Panc1 (cell line): ENCODE results near the gene UGT1A7. TPM values are rescaled to one million over a fixed set of nuclear protein-coding genes. Genes with fewer than 3 reads are reported as not detected.

Experiments
- ATAC-seq: fragments of 200-7000 bp; cut with Tn5 transposase; 2 replicates; pipeline ENCODE4 v1.9.1; 2020; ENCODE audit warnings: mild to moderate bottlenecking, moderate library complexity
- BruUV-seq: library from RNA; stranded (reverse); fragments of 400-500 nt; replicated peaks from 2 replicates; lab custom pipeline; 2021; lab: Mats Ljungman, UMichigan
- CTCF ChIA-PET: fragments of 300-600 bp; sonication (Branson Sonifier 250); formaldehyde crosslinking; loops from one replicate; lab custom pipeline; 2022; ENCODE audit warnings: antibody characterized with exemption; lab: Charles Lee
- POLR2A ChIA-PET: fragments of 300-600 bp; sonication (Branson Sonifier 250); formaldehyde crosslinking; loops from one replicate; lab custom pipeline; 2022; ENCODE audit warnings: antibody characterized with exemption; lab: Charles Lee
- DNase-seq: peaks from one replicate; pipeline ENCODE4 v3.0.0-alpha.2; 2010; ENCODE audit warnings: low read depth, low spot score
- H3K27ac ChIP-seq: 2 replicates; pipeline ENCODE4 v1.5.1; 2011; ENCODE audit warnings: mild to moderate bottlenecking, low read length, inconsistent platforms
- H3K27me3 ChIP-seq: fragments of 200-500 bp; sonication (Bioruptor generic); 2 replicates; pipeline ENCODE4 v1.6.0; 2014; ENCODE audit warnings: low read length, inconsistent platforms; ENCODE audit not compliant: control insufficient read depth, insufficient read depth
- H3K36me3 ChIP-seq: fragments of 200-500 bp; sonication (Bioruptor generic); 2 replicates; pipeline ENCODE4 v1.5.1; 2014; ENCODE audit warnings: inconsistent platforms, mild to moderate bottlenecking, low read length, moderate library complexity; ENCODE audit not compliant: control insufficient read depth, insufficient read depth
- H3K4me1 ChIP-seq: 2 replicates; pipeline ENCODE4 v1.5.1; 2011; ENCODE audit warnings: inconsistent platforms, mild to moderate bottlenecking, low read length, moderate library complexity; ENCODE audit not compliant: control insufficient read depth, insufficient read depth
- H3K4me3 ChIP-seq, 2 experiments: 2 replicates each; pipeline ENCODE4 v1.5.1; 2011 to 2012; ENCODE audit warnings: low read depth in 2 of 2, low read length in 2 of 2, mild to moderate bottlenecking in 2 of 2, inconsistent platforms in 1 of 2, moderate library complexity in 1 of 2
- H3K9me3 ChIP-seq: fragments of 200-500 bp; sonication (Bioruptor generic); 2 replicates; pipeline ENCODE4 v1.5.1; 2014; ENCODE audit warnings: low read depth, mild to moderate bottlenecking, inconsistent platforms, low read length, moderate library complexity; ENCODE audit not compliant: control insufficient read depth, insufficient read depth
- CTCF ChIP-seq: fragments of 450-650 bp; IDR thresholded peaks from 2 replicates; pipeline ENCODE4 v1.5.1; 2017; ENCODE audit warnings: mild to moderate bottlenecking
- POLR2AphosphoS5 ChIP-seq: IDR thresholded peaks from 2 replicates; pipeline ENCODE4 v1.6.1; 2012; ENCODE audit warnings: mild to moderate bottlenecking, low read depth, low read length, moderate library complexity
- SIN3A ChIP-seq: IDR thresholded peaks from 2 replicates; pipeline ENCODE4 v1.6.1; 2012; ENCODE audit warnings: low read depth, mild to moderate bottlenecking, low read length, moderate library complexity, borderline replicate concordance; ENCODE audit not compliant: insufficient read depth
- TCF7L2 ChIP-seq: IDR thresholded peaks from 2 replicates; pipeline ENCODE4 v1.6.1; 2011; ENCODE audit warnings: mild to moderate bottlenecking, low read depth, low read length, inconsistent platforms
- in situ Hi-C: cut with HindIII; loops from 2 replicates; pipeline ENCODE4 v1.10.0; 2016; ENCODE audit warnings: low sequenced_read_pairs, low pct_unique_long_range_greater_than_20kb
- intact Hi-C: fragments of 100-400 bp; cut with micrococcal nuclease; formaldehyde crosslinking; loops from one replicate; pipeline ENCODE4 v1.10.0; 2022; ENCODE audit not compliant: unreplicated experiment
- total RNA-seq: library from RNA; stranded (reverse); gene quantifications from one replicate; pipeline ENCODE4 v1.2.1, GENCODE V29; 2021; ENCODE audit not compliant: unreplicated experiment
- TF ChIP-seq, protein P1 (sequence below), 2 experiments: IDR thresholded peaks; 2 replicates each; pipeline ENCODE4 v1.6.1; 2011 to 2012; ENCODE audit warnings: low read depth in 2 of 2, control low read depth in 1 of 2, low read length in 1 of 2, mild to moderate bottlenecking in 1 of 2, moderate library complexity in 1 of 2; ENCODE audit not compliant: insufficient read depth in 1 of 2

UGT1A7 gene
- total RNA-seq, 1 experiment from 2014 or later: not detected

- ATAC-seq (no peak), DNase-seq (no peak)
- ChIA-PET CTCF (interaction anchor here (0.6 kb wide), 1 partner anchor 12 kb away, joined by 3 read pairs; no protein-coding TSS in a partner anchor), POLR2A (no interaction called here)
- TF ChIP-seq SIN3A: no peak
- no peak for TF ChIP-seq CTCF
- TF ChIP-seq, protein P1, sequence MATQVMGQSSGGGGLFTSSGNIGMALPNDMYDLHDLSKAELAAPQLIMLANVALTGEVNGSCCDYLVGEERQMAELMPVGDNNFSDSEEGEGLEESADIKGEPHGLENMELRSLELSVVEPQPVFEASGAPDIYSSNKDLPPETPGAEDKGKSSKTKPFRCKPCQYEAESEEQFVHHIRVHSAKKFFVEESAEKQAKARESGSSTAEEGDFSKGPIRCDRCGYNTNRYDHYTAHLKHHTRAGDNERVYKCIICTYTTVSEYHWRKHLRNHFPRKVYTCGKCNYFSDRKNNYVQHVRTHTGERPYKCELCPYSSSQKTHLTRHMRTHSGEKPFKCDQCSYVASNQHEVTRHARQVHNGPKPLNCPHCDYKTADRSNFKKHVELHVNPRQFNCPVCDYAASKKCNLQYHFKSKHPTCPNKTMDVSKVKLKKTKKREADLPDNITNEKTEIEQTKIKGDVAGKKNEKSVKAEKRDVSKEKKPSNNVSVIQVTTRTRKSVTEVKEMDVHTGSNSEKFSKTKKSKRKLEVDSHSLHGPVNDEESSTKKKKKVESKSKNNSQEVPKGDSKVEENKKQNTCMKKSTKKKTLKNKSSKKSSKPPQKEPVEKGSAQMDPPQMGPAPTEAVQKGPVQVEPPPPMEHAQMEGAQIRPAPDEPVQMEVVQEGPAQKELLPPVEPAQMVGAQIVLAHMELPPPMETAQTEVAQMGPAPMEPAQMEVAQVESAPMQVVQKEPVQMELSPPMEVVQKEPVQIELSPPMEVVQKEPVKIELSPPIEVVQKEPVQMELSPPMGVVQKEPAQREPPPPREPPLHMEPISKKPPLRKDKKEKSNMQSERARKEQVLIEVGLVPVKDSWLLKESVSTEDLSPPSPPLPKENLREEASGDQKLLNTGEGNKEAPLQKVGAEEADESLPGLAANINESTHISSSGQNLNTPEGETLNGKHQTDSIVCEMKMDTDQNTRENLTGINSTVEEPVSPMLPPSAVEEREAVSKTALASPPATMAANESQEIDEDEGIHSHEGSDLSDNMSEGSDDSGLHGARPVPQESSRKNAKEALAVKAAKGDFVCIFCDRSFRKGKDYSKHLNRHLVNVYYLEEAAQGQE (IDR thresholded peaks at IDR 0.05; ENCODE audit: insufficient read depth in 1 of 2, low read depth in 2 of 2, low read length in 1 of 2): no peak
- no peak for TF ChIP-seq TCF7L2
- TF ChIP-seq POLR2AphosphoS5: no peak
- Histone ChIP-seq H3K4me1 (no peaks in the 10 kb centered on the region), H3K27me3 (peaks cover 4% of the 10 kb centered on the region; the same call in 1 of the 2 replicates), H3K27ac (no peak overlapping the region), H3K9me3 (no peaks in the 10 kb centered on the region), H3K36me3 (no peaks in the 10 kb centered on the region), H3K4me3 (no peak overlapping the region)
- no TSS peak for BruUV-seq
- intact Hi-C loops: no loop called here
- in situ Hi-C loops: no loop called here
Measured at GRCh38 chr2:233761040-233761769, 79.5 kb downstream of the UGT1A7 start.

DNA sequence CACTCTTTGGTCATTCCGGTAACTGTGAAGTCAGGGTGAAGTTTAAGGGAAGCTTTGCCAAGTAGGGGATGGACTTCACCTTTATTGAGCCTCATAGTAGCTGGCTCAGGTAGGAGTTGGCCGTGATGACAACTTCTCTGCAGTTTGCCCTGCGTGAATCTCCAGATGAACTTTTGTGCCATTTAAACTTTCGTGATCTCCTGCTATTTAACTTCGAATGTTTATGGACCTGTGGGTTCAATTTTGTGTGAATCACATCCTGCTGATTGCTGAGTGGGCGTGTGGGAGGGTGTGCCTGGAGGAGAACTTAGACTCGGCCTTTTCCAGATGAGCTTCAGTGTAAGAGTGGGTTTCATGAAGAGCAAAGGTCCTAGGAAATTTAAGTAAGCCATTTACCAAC, 82.6 kb downstream of the UGT1A7 start:
- no TSS peak for BruUV-seq

More for the DNA sequence above, 82.6 kb downstream of the UGT1A7 start:
- H3K27me3 ChIP-seq: peaks cover 4% of the 10 kb centered on the region; the same call in 1 of the 2 replicates
- in situ Hi-C loops (no loop called here), intact Hi-C loops (no loop called here)
- H3K4me1 ChIP-seq: no peaks in the 10 kb centered on the region
- CTCF ChIA-PET: no interaction called here
- H3K27ac ChIP-seq: no peak overlapping the region
- no peak overlapping the region for H3K4me3 ChIP-seq
- DNase-seq: no peak
- no peaks in the 10 kb centered on the region for H3K36me3 ChIP-seq
- TF ChIP-seq SIN3A: no peak
- TF ChIP-seq TCF7L2: no peak
- no peak for TF ChIP-seq POLR2AphosphoS5
- TF ChIP-seq CTCF: no peak
- TF ChIP-seq, protein P1 (IDR thresholded peaks at IDR 0.05; ENCODE audit: insufficient read depth in 1 of 2, low read depth in 2 of 2, low read length in 1 of 2): no peak
- ATAC-seq: no peak
- POLR2A ChIA-PET: no interaction called here
- H3K9me3 ChIP-seq: no peaks in the 10 kb centered on the region
